Heart right ventricle (tissue), 16 donors: ENCODE measurements around the gene CCDC85B. TPM values are rescaled to one million over a fixed set of nuclear protein-coding genes. Genes with fewer than 3 reads are reported as not detected.
A peak's percentile ranks its signal among the peaks of the same experiment; 100 is the strongest.

ENCODE experiments used
- ATAC-seq, 8 donors: fragments of 200-7000 bp; cut with Tn5 transposase; one replicate each; pipeline ENCODE4 v1.9.1; 2020; ENCODE audit warnings: mild to moderate bottlenecking in 8 of 8, moderate library complexity in 8 of 8, moderate number of reproducible peaks in 1 of 8
- DNase-seq, 2 donors: peaks; one replicate each; pipeline ENCODE4 v3.0.0-alpha.2; 2020
- H3K27ac ChIP-seq, 10 donors: fragments of 200-600 bp; sonication (generic) in 2 of 10; one replicate each; pipeline versions ENCODE4 v1.5.0 to v1.8.0; 2020 to 2022; ENCODE audit warnings: mild to moderate bottlenecking in 3 of 10
- H3K27me3 ChIP-seq, 7 donors: fragments of 200-600 bp; one replicate each; pipeline ENCODE4 v1.8.0; 2021 to 2022; ENCODE audit warnings: mild to moderate bottlenecking in 2 of 7
- H3K36me3 ChIP-seq, 9 donors: fragments of 200-600 bp; sonication (generic) in 1 of 9; one replicate each; pipeline versions ENCODE4 v1.5.0 to v1.8.0; 2020 to 2022; ENCODE audit warnings: mild to moderate bottlenecking in 2 of 9
- H3K4me1 ChIP-seq, 9 donors: fragments of 200-600 bp; sonication (generic) in 1 of 9; one replicate each; pipeline versions ENCODE4 v1.5.0 to v1.8.0; 2020 to 2022; ENCODE audit warnings: mild to moderate bottlenecking in 4 of 9
- H3K4me3 ChIP-seq, 10 donors: fragments of 200-600 bp; sonication (generic) in 2 of 10; one replicate each; pipeline versions ENCODE4 v1.5.0 to v1.8.0; 2020 to 2022; ENCODE audit warnings: mild to moderate bottlenecking in 7 of 10, moderate library complexity in 2 of 10
- H3K9me3 ChIP-seq, 11 donors: fragments of 200-600 bp in 10 of 11; sonication (generic) in 2 of 11; one replicate each; pipeline versions ENCODE4 v1.5.0 to v1.8.0; 2013 to 2022; ENCODE audit warnings: mild to moderate bottlenecking in 2 of 11, control low read depth in 1 of 11, moderate library complexity in 1 of 11
- WGBS, 2 donors: extraction: QIAGEN DNeasy Blood & Tissue Kit; methylation state at CpG; one replicate each; pipeline ENCODE4 v1.1.7; 2013; ENCODE audit warnings: inconsistent platforms in 1 of 2; 5-methylcytosine and 5-hydroxymethylcytosine counted together
- intact Hi-C, 10 donors: fragments of 100-400 bp; cut with DNase I; formaldehyde crosslinking; loops; one replicate each; pipeline versions ENCODE4 v1.11.1 to v1.14.2; 2022
- long read RNA-seq, 3 donors: library from polyadenylated mRNA; unstranded; transcript quantifications; one replicate each; pipeline ENCODE4 v2.0.0, GENCODE V29; 2020 to 2021
- polyA plus RNA-seq, 2 donors: library from polyadenylated mRNA; stranded (reverse); fragments of 200-250 nt; gene quantifications; one replicate each; pipeline ENCODE4 v1.2.3, GENCODE V29; 2013
- total RNA-seq, 10 donors: library from RNA; stranded (reverse); fragmentation: NEBNext Ultra II Directional in 3 of 10; extraction: Animal tissue kit (Norgen Biotek cat#: 25700) in 3 of 10; gene quantifications; one replicate each; pipeline versions ENCODE4 v1.2.1 to v1.2.4, GENCODE V29; 2021 to 2023
- TF ChIP-seq, protein P1 (sequence below), 9 donors: fragments of 200-600 bp; sonication (generic) in 2 of 9; IDR thresholded peaks; one replicate each; pipeline versions ENCODE4 v1.5.0 to v1.8.0; 2021 to 2022; ENCODE audit warnings: antibody characterized with exemption in 9 of 9, mild to moderate bottlenecking in 5 of 9, moderate library complexity in 1 of 9
- donor health status: Arrhythmogenic right ventricular cardiomyopathy.
- donor health status: ischemic (EF 13 %, LVEDD 7.1; RV severe dilation, severe dysfunction).
- donor health status: healthy with polysubstance abuse.
- donor health status: DM: no; HTN: yes; CAD: no.
- donor health status: DM: no; HTN: no; CAD: no.
- donor health status: ischemic (EF 25% LVEDD 6.9; RV normal size, moderate dysfunction).
- donor health status: ischemic (EF 25% LVEDD 5.7; RV mildly dilated, moderate dysfunction).
- donor health status: healthy.
- donor health status: DM: yes; HTN: yes; CAD: no.
- donor health status: Ischemic cardiomyopathy.
- donor health status: ischemic (EF 35%, LVEDD 5.7; RV mildly dilated, moderate dysfunction).
- donor health status: nonischemic (EF 11% LVEDD 7.7; RV severe dilation, severe dysfunction).
- donor health status: DM: yes; HTN: yes; CAD: no.
- donor health status: PGD.
- donor health status: ischemic (EF 29% LVEDD 5.4; RV normal size, mild dysfunction).
- donor health status: nonischemic (EF 23%, LVEDD 6.1; RV moderate dilation, normal function).

The CCDC85B gene
- total RNA-seq = 10 to 100 TPM; 22.1 to 48.9 (median 34.4) TPM
- polyA plus RNA-seq = 10 to 100 TPM; 66.3 to 69.4 TPM
- long read RNA-seq, donor 1, transcript CCDC85B-201 (1 exons, 1,524 nt) = major isoform, 95 of 95 reads
- long read RNA-seq, donor 1, partial matches to known transcripts = 0 of 95 reads
- long read RNA-seq, donor 1, other reads (novel, unspliced or antisense) = 0 of 95 reads
- long read RNA-seq, donor 2, transcript CCDC85B-201 (1 exons, 1,524 nt) = major isoform, 113 of 113 reads
- long read RNA-seq, donor 2, partial matches to known transcripts = 0 of 113 reads
- long read RNA-seq, donor 2, other reads (novel, unspliced or antisense) = 0 of 113 reads
- long read RNA-seq, donor 3, partial matches to known transcripts = 0 of 3 reads
- long read RNA-seq, donor 3, other reads (novel, unspliced or antisense) = 0 of 3 reads

DNA sequence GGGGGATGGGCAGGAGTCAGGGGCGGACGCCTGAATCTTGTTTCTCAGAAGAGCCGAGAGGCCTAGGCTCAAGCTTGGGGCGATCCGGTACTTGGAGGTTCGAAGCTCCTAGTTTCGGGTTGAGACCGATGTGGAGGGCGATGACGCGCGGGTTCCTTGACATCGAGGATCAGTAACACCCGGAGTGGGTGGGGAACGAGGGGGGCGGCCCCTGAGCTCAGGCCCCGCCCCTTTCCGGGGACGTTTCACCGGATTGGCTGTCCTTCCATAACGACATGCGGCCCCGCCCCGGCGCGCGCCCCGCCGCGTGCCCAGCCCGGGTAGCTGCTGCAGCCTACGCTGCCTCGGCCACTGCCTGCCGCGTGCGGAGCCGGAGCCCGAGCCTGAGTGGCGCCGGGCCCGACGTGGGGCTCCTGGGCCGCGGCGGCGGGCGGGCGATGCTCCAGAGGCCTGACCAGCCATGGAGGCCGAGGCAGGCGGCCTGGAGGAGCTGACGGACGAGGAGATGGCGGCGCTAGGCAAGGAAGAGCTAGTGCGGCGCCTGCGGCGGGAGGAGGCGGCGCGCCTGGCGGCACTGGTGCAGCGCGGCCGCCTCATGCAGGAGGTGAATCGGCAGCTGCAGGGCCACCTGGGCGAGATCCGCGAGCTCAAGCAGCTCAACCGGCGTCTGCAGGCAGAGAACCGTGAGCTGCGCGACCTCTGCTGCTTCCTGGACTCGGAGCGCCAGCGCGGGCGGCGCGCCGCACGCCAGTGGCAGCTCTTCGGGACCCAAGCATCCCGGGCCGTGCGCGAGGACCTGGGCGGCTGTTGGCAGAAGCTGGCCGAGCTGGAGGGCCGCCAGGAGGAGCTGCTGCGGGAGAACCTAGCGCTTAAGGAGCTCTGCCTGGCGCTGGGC is at the start of gene CCDC85B:
CCDC85B (plus strand) TSS at position 350 of the 895 bp plus-strand sequence; CDS start at position 461, 111 bp downstream.
- Histone ChIP-seq H3K4me1 (peaks cover 22 to 75% (median 65%) of the 10 kb centered on the region in 9 donors), H3K27ac (peak within 1 kb of the TSS; percentile 91 to 100 (median 98)), H3K36me3 (peaks cover 0 to 17% (median 0%) of the 10 kb centered on the region in 9 donors), H3K27me3 (no peaks in the 10 kb centered on the region), H3K9me3 (no peaks in the 10 kb centered on the region), H3K4me3 (peak within 1 kb of the TSS; percentile 66 to 98 (median 86))
- intact Hi-C loops = loop anchor here in 1 of 10 donors (2.0 kb wide), 1 partner anchor 28 kb away; the partner anchor contains the start of genes C11orf68 and DRAP1
- TF ChIP-seq, protein P1, sequence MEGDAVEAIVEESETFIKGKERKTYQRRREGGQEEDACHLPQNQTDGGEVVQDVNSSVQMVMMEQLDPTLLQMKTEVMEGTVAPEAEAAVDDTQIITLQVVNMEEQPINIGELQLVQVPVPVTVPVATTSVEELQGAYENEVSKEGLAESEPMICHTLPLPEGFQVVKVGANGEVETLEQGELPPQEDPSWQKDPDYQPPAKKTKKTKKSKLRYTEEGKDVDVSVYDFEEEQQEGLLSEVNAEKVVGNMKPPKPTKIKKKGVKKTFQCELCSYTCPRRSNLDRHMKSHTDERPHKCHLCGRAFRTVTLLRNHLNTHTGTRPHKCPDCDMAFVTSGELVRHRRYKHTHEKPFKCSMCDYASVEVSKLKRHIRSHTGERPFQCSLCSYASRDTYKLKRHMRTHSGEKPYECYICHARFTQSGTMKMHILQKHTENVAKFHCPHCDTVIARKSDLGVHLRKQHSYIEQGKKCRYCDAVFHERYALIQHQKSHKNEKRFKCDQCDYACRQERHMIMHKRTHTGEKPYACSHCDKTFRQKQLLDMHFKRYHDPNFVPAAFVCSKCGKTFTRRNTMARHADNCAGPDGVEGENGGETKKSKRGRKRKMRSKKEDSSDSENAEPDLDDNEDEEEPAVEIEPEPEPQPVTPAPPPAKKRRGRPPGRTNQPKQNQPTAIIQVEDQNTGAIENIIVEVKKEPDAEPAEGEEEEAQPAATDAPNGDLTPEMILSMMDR (IDR thresholded peaks at IDR 0.05) = peak in 4 of 9 donors; percentile 12 to 23 (median 14)
- DNase-seq (peak; percentile 98 to 99), ATAC-seq (peak; percentile 74 to 86 (median 81))
- 0% methylated on average over 88 to 94 of the region's 94 CpGs for WGBS, 2 donors

DNA sequence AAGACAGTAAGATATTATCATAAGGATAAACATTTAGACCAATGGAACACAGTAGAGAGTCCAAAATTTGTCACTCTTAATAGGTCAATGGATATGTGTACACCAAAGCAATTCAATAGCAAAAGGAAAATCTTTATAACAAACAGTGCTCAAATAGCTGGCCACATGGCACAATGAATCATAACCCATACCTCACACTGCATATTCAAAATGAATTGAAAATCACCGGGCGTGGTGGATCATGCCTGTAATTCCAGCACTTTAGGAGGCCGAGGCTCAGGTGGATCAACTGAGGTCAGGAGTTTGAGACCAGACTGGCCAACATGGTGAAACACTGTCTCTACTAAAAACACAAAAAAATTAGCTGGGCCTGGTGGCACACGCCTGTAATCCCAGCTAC is 48.3 kb upstream of the CCDC85B start:
- intact Hi-C loops = no loop called here
- DNase-seq (no peak), ATAC-seq (no peak)
- Histone ChIP-seq H3K27me3 (no peaks in the 10 kb centered on the region), H3K36me3 (no peaks in the 10 kb centered on the region), H3K9me3 (no peaks in the 10 kb centered on the region), H3K4me1 (no peaks in the 10 kb centered on the region), H3K27ac (no peak overlapping the region), H3K4me3 (no peak overlapping the region)
- WGBS, 2 donors = 97 to 98% methylated on average over 4 of the region's 4 CpGs
- TF ChIP-seq, protein P1 (IDR thresholded peaks at IDR 0.05) = no peak

DNA sequence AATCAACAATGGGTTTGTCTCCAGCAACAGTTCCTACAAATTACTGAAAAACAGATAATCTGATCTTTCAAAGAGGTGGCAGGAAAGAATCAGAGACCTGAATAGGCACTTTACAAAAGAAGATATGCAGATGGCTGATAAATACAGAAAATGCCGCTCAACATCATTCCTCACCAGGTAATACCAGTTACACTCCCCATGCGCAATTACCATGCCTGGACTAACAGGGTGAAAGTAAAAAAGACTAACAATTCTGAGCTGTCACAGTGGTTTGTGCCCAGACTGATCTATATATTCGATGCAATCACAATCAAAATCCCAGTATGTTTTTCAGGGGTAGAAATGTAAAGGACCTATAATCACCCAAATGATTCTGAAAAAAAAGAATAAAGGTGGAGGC is 46.7 kb upstream of the CCDC85B start:
- H3K4me1 ChIP-seq = no peaks in the 10 kb centered on the region
- TF ChIP-seq, protein P1 (IDR thresholded peaks at IDR 0.05) = no peak
- no peaks in the 10 kb centered on the region for H3K9me3 ChIP-seq
- no peaks in the 10 kb centered on the region for H3K36me3 ChIP-seq
- H3K27ac ChIP-seq = no peak overlapping the region
- H3K4me3 ChIP-seq = no peak overlapping the region
- 93 to 97% methylated on average over 3 of the region's 3 CpGs for whole genome bisulfite sequencing, 2 donors
- H3K27me3 ChIP-seq = no peaks in the 10 kb centered on the region
- no peak for ATAC-seq
- intact Hi-C loops = no loop called here
- DNase-seq = no peak

DNA sequence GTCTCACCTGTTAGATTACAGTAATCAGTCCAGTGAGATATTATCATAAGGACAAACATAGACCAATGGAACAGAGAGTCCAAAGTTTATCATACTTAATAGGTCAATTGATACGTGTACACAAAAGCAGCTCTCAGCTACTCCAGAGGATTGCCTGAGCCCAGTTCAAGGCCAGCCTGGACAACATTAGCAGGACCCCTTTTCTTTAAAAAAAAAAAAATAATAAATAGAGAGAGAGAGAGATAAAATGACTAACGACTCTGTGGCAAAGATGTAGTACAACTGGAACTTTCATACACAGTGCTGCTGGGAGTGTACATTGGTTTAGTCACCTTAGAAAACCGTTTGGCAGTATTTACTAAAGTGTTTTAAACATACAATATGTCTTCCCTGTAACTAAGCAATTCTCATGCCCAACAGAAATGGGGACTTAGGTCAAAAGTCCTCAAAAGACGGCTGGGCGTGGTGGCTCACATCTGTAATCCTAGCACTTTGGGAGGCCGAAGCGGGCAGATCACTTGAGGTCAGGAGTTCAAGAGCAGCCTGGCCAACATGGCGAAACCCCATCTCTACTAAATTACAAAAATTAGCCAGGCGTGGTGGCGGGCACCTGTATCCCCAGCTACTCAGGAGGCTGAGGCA is 46.1 kb upstream of the CCDC85B start:
- intact Hi-C loops = no loop called here
- H3K36me3 ChIP-seq = no peaks in the 10 kb centered on the region
- no peaks in the 10 kb centered on the region for H3K9me3 ChIP-seq
- WGBS, 2 donors = 88 to 89% methylated on average over 10 of the region's 10 CpGs
- no peak overlapping the region for H3K4me3 ChIP-seq
- no peak overlapping the region for H3K27ac ChIP-seq
- ATAC-seq (no peak), DNase-seq (no peak)
- TF ChIP-seq, protein P1 (IDR thresholded peaks at IDR 0.05) = no peak
- H3K4me1 ChIP-seq = no peaks in the 10 kb centered on the region
- no peaks in the 10 kb centered on the region for H3K27me3 ChIP-seq
